Measurements from ENCODE around the gene IL31RA.

The IL31RA gene

DNA sequence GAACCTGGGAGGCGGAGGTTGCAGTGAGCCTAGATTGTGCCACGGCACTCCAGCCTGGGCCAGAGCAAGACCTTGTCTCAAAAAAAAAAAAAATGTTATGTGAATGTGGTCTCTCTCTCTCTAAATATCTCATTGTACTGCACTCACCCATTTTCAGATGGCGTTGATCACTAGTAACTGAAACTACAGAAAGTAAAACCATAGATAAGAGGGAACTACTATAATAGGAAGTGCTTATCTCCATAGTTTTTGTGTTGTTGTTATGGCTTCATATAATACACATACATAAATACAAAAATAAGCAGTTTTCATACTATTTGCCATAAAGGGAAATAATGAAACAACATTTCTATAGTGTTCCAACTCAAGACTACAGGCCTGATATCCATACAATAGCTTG, 9.1 kb downstream of the IL31RA start:
- no peak for DNase-seq (ENCODE audit: low read depth in 2 of 2)

GRCh38 chr5:55860709-55861108, 9.6 kb downstream of the IL31RA start:
- DNase-seq (ENCODE audit: low read depth in 2 of 2) = no peak

DNA sequence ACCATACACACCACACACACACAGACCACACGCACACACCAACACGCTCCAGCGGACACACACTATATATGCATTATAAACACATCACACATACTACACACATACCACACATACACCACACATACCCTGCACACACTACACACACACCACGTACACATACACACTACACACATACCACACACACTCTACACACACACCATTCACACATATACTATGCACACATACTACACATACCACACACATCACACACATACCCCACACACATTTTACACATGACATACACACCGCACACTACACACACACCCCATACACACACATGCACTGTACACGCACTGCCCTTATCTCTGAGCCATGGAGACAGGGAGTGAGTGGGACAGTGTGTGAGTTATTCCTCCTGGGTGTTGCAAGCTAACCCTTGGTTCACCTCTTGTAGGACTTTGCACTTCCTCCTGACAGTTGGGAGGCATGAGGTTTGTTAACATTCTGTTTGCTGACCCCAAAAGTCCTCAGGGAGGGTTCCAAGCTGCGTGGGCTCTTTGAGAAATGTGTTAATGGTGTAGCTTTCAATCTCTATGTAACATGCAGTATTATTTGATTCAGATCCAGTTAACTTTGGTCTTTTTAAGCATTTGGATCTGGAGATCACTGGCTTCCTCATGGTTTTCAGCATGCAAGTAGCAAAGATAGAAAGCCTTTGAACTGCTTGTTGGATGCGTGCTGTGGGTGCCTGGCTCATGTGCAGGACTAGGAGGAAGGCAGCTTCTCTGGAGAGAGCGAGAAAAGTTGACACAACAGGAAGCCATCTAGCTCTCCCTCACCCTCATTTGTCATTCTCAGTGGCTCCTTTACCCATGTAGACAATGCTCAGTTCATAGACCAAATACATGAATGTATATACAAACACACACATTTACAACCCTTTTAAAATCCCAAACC, 13.7 kb downstream of the IL31RA start:
- no peak for DNase-seq (ENCODE audit: low read depth in 2 of 2)

DNA sequence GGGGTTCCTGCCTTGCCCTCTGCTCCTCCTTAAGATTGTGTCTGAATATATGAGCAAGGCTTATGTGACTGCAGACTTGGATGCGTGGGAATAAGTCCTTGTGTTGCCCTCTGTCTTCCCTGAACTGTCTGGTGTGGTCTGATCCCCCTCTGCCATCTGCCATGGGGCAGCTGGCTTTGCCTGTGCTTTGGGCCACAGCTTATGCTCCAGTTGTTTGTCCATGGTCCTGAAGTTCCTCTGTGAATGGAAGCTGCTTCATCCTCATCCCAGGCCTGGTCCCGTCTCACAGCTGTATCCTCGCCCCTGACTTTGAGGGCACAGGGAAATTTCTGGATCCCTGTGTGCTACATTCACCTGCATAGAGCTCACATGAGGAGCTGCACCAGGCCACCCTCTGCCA, 14.7 kb downstream of the IL31RA start:
- no peak for DNase-seq (ENCODE audit: low read depth in 2 of 2)

DNA sequence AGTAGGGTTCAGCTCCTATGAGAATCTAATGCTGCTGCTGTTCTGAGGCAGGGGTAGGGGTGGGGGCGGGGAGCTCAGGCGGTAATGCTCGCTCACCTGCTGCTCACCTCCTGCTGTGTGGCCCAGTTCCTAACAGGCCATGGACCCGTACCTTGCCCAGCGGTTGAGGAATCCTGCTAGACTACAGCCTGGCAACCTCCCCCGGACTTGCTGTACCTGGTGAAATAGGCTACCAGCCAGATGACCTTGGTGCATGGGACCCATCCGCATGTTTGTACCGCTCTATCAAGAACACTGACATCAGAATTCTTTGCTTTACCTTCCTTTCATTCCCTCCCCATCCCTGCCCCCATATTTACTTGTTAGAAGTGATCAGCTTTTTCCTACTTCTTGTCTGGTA, 15.3 kb downstream of the IL31RA start:
- no peak for DNase-seq (ENCODE audit: low read depth in 2 of 2)

- DNase-seq (ENCODE audit: low read depth in 2 of 2) = no peak
Measured at GRCh38 chr5:55866934-55867333, 15.8 kb downstream of the IL31RA start.

DNA sequence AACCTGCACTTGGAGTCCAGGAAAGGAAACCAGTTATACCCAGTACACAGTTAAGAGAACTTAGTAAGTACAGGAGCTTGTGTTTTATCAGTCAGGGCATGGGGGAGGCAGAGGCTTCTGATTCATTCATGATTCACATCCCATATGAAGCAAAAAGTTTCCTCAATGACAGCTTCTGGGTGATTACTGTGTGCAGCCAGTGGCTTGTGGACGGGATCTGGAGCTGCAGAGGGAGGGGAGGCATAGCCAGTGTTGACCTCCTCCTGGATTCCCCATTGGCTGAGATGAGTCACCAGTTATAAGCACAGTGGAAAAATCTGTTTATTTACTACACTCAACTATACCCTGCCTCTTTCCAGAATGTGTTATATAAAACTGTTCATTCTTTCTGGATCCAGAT, 17.7 kb downstream of the IL31RA start:
- peak; percentile 26 to 33 for DNase-seq (ENCODE audit: low read depth in 2 of 2)

DNA sequence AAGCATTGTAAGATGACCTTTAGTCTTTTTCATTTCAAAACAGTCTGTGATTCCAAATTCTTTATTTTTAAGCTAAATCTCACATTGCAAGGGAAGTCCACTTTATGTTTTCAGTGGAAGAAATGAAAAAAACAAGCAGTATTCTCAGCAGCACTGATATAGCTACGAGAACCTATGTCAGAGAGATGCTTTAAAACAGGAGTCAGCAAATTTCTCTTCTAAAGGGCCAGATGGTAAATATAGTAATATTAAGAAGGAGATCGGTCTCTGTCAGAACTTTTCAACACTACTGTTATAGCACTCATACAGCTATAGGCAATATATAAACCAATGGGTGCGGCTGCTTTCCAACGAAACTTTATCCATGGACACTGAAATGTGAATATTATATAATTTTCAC, 18.7 kb downstream of the IL31RA start:
- no peak for DNase-seq (ENCODE audit: low read depth in 2 of 2)

- no peak for DNase-seq (ENCODE audit: low read depth in 2 of 2)
Measured at GRCh38 chr5:55873234-55873633, 22.1 kb downstream of the IL31RA start.

DNA sequence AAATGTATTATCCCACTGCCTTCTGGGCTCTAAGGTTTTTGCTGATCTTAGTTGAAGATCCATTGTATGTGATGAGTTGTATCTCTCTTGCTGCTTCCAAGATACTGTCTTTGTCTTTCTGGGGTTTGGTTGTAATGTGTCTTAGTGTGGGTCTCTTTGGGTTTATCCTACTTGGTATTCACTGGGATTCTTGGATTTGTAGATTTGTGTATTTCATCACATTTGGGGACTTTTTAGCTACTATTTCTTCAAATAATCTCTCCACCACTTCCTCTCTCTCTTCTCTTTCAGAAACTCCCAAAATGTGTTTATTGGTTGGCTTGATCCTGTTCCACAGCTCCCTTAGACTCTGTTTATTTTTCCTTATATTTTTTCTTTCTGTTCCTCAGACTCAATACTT, 26.5 kb downstream of the IL31RA start:
- no peak for DNase-seq (ENCODE audit: low read depth in 2 of 2)

GRCh38 chr5:55880453-55880852, 29.3 kb downstream of the IL31RA start:
- no peak for DNase-seq (ENCODE audit: low read depth in 2 of 2)

GRCh38 chr5:55885359-55885758, 34.2 kb downstream of the IL31RA start:
- no peak for DNase-seq (ENCODE audit: low read depth in 2 of 2)

DNA sequence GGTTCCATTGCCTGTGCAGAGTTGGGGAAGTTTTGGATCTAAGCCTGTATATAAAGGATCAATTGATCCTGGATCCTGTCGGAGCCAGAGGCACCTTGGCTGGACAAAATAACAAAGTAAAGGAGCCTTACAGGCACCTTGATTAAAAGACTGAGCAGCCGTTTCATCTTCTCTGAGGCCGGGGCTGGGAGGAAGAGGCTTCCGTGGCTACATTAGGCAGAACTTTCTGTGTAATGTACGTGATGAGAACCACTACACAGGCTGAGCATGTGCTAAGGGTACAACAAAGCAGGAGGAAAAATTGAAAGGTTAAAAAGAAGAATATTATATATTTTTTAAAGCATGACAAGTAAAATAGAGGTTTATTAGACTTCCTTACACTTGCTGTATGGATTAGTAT, 37.0 kb downstream of the IL31RA start:
- no peak for DNase-seq (ENCODE audit: low read depth in 2 of 2)

DNA sequence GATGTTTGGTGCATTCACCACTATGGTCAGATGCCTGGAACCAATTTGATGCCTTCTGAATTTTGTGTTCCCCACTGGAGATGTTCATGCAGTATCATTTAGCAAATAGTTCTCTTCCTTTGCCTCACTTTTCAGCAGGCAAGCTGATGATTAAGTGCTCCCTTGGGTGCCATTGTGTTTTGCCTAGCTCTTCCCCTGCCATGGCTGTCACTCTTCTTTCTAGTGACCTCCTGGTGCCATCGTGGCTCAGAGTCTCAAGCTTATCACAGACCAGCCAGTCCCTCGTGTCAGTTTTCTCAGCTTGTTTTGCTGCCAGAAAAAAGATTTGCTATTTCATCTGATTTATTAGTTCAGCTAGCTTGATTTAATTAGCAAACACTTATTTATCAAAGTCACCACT, 41.3 kb downstream of the IL31RA start:
- DNase-seq (ENCODE audit: low read depth in 2 of 2) = no peak

DNA sequence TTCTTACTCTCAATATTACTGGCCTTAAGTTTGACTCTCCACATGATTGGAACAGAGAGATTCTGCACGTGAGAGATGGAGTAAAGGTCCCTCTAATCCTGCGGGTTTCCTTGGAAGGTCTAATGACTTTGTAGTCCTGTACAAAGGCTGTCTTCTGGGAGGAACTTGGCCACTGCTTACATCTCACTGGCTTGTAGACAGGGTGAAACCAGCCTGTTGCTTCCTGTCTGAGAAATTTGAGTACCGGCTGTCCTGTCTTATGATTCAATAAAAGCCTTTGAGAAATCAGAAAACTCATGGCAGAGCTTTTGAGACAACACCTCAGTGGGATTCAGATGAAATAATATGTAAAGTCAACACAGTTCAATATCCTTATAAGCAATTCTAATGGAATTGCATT, 43.0 kb downstream of the IL31RA start:
- no peak for DNase-seq (ENCODE audit: low read depth in 2 of 2)

- no peak for DNase-seq (ENCODE audit: low read depth in 2 of 2)
Measured at GRCh38 chr5:55895346-55895745, 44.2 kb downstream of the IL31RA start.

DNA sequence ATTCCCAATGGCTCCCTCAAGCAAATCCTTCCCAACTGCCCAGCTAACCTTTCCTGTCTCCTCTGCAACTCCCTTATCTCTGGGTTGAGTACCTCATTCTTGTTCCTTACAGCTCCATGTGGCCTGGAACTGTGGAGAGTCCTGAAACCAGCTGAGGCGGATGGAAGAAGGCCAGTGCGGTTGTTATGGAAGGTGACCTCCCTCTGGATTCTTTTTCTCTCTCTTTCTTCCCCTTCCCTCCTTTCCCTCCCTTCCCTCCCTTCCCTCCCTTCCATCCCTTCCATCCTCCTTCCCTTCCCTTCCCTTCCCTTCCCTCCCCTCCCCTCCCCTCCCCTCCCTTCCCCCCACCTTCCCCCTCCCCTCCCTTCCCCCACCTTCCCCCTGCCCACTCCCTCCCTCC, 45.1 kb downstream of the IL31RA start:
- no peak for DNase-seq (ENCODE audit: low read depth in 2 of 2)

GRCh38 chr5:55896663-55897062, 45.5 kb downstream of the IL31RA start:
- no peak for DNase-seq (ENCODE audit: low read depth in 2 of 2)

GRCh38 chr5:55897206-55897894, 46.2 kb downstream of the IL31RA start:
- DNase-seq (ENCODE audit: low read depth in 2 of 2) = no peak

DNA sequence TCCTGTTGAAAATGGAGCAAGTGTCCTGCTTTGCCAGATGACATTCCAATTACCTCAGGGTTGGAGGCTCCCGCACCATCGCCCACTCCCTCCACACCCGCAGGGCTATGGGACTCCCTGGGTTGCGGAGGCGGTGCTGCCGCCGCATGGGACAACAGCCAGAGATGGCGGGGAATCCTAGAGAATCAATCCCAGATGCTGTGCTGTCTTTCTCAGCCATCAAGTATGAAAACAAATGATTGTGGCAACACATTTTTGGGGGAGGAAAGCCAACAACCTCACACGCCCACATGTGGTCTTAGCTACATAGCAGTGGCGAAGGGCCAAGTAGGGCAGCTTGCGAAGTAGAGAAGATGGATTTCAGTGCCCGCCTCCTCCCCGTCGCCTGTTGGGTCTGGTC, 46.7 kb downstream of the IL31RA start:
- DNase-seq (ENCODE audit: low read depth in 2 of 2) = no peak

DNA sequence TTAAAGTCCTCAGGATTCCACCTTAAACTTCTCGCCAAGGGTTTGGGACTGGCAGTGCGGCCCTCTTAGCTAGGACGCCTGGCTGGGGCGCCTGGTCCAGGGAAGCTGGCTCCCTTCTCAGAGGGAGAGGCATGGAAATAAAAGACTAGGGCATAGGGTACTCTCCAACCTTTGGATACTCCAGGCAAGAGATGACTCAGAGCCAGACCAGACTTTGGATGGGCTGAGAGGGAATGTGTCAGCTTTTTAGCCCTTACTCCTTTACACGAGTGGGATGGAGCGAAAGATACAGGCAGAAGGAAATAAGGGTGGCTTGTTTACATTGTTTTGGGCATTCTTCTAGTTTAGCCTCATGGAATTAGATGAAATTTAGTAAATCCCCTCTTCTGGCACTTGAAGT, 48.2 kb downstream of the IL31RA start:
- no peak for DNase-seq (ENCODE audit: low read depth in 2 of 2)

DNA sequence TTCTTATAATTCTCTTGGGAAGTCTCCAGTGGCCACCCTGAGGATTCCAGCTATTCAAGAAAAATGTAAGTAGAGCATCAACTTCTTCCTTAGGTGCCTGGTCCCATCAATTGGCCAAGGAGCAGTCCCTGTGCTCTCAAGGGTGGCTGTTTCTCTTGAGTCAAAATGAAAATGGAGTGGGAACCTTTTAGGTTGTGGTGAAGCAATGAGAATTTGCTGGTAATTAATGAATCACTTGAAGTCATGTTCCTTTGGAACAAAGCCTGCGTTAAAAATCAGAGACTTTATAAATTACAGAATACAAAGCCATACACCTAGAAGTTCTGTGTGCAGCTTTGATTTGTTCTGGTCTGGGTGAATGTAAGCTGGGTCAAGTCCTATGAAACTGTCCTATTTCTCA, 48.9 kb downstream of the IL31RA start:
- no peak for DNase-seq (ENCODE audit: low read depth in 2 of 2)

DNA sequence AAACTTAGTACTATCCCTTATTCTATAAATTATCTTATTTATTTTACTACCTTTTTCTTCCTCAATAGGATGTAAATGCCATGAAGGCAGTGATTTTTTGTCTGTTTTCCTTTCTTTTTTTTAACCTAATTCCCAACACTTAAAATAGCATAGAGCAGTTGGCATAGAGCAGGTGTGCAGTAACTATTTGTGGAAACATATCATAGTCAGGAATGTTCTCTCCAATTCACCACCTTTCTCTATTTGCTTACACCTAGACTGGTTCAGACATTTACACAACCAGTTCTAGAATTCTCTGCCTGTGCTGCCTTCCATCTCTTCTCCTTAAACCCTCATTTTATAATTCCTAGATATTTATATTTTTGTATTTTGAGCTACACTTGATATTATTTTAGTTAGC, 49.6 kb downstream of the IL31RA start:
- no peak for DNase-seq (ENCODE audit: low read depth in 2 of 2)

Measured in activated CD4-positive, alpha-beta T cell treated with anti-CD3 and anti-CD28 coated beads for 24 hours (primary cell).